Superior temporal gyrus (tissue), 1 donor: ENCODE results near the gene AMIGO3.
"Not testable (repeated sequence)": the region's sequence is repeated elsewhere in the genome, so short reads cannot be mapped to it uniquely, and the experiment has no call there.

Source experiments
- DNase-seq: peaks from one replicate; pipeline ENCODE4 v3.0.0-alpha.2; 2016; ENCODE audit errors: extremely low spot score

Gene AMIGO3, protein sequence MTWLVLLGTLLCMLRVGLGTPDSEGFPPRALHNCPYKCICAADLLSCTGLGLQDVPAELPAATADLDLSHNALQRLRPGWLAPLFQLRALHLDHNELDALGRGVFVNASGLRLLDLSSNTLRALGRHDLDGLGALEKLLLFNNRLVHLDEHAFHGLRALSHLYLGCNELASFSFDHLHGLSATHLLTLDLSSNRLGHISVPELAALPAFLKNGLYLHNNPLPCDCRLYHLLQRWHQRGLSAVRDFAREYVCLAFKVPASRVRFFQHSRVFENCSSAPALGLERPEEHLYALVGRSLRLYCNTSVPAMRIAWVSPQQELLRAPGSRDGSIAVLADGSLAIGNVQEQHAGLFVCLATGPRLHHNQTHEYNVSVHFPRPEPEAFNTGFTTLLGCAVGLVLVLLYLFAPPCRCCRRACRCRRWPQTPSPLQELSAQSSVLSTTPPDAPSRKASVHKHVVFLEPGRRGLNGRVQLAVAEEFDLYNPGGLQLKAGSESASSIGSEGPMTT

DNA sequence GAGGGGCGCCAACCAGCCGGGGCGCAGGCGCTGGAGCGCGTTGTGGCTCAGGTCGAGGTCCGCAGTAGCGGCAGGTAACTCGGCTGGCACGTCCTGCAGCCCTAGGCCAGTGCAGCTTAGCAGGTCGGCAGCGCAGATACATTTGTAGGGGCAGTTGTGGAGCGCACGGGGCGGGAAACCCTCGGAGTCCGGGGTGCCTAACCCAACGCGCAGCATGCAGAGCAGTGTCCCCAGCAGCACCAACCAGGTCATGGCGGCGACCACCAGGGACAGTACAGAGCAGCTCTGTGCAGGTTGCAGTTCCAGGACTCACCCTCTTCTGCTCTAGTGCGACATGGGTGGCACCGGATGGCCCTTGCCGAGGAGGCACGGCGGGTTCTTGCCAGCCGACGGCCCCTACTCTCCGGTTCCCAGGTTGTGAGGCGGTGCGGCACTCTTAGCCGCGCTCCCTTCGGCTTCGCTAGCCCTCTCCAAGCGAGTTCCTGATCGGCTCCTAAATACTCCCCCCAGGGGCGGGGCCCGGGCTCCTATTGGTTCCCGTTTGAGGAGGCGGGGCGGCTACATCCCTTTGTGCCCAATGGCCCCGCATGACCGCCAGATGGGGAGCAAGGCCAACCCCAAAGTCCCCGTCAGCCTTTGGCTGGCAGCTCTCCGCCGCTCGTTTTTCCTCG is at the start of gene AMIGO3:
Gene AMIGO3, minus strand, starts transcription at position 471 of the 671 bp plus-strand sequence. Its CDS starts 219 bp downstream, at position 252.
- peak; percentile 96 for DNase-seq

DNA sequence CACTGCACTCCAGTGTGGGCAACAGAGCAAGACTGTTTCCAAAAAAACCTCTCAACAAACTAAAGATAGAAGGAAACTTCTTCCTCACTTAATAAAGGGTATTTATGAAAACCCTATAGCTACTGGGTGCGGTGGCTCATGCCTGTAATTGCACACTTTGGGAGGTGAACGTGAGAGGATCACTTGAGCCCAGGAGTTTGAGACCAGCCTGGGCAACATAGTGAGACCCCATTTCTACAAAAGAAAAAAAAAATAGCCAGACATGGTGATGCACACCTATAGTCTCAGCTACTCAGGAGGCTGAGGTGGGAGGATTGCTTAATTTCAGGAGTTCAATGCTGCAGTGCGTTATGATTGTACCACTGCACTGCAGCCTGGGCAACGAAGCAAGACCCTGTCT is 44.5 kb upstream of the AMIGO3 start:
- no peak for DNase-seq

DNA sequence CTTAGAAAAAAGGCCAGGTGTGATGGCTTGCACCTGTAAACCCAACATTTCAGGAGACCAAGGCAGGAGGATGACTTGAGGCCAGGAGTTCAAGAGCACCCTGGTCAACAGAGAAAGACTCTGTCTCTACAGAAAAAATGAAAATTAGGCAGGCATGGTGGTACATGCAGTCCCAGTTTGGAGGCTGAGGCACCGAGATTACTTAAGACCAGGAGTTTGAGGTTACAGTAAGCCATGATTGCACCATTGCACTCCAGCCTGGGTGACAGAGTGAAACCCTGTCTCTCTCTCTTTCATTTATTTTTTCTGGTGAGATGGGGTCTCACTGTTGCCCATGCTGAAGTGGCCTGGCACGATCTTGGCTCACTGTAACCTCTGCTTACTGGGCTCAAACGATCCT is 42.2 kb upstream of the AMIGO3 start:
- DNase-seq = no peak

DNA sequence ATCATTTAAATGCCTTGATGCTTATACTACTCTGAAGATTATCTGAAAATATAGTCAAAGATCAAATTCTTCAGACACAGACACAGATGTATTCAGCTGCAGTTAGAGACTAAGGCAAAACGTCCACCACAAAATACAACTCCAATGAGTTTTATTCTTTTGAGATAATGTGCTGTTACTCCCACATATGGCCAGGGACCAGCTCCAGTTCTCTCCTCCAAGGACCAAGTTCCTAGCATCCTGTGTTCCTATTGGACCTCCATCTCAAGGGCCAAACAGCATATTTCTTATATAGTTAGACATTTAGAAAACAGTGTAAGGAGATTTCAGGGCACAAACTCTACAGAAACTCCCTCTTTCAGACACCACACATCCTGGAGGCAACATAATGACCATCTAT is 39.7 kb upstream of the AMIGO3 start:
- no peak for DNase-seq

DNA sequence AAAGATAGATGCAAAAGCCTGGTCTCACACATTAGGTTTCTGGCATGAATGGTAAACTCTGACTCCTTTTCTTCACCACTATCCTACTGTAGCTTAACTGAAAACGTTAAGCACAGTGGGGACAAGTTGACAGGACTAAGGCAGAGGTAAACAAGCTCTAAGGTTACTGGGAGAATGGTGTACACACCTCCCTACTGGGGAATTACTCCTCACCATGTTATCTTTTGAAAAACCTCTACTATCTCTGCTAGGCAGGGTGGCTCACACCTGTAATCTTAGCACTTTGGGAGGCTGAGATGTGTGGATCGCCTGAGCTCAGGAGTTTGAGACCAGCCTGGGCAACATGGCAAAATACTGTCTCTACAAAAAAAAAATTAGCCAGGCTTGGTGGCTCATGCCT is 37.7 kb upstream of the AMIGO3 start:
- no peak for DNase-seq

DNA sequence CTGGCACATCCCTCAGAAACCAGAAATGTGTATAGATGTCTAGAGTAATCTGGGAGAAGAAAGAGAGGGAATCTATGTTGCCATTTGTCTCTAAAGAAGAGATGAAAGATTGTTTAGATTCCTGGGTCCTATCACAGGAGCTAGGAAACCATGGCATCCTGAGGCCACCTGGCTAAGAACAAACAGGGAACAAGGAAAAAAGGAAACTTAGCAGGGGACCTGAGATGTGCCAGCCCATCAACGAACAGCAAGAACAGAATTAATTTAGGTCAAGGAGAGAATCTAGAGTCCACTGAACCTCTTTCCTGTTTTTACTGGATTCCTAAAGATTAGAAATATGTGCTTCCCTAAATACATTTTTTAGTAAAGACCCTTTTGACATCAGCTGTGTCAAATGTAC is 36.6 kb upstream of the AMIGO3 start:
- DNase-seq = no peak

DNA sequence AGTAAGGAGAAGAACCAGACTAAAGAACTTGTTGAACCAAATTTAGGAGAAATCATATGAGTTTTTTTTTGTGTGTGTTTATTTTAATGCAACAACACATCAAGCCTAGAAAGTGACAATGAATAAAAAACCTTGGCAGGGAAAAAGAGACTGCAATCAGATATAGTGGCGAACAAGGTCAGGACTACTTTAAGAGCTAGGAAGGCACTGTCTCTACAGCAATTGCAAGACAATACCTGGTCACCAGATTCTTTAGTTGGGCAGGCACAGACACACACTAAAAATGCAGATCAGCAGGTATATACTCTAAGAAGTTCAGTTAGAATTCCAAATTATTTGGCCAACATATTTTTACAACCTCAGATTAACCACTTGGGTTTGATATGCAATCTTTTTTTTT is 35.1 kb upstream of the AMIGO3 start:
- DNase-seq = no peak

DNA sequence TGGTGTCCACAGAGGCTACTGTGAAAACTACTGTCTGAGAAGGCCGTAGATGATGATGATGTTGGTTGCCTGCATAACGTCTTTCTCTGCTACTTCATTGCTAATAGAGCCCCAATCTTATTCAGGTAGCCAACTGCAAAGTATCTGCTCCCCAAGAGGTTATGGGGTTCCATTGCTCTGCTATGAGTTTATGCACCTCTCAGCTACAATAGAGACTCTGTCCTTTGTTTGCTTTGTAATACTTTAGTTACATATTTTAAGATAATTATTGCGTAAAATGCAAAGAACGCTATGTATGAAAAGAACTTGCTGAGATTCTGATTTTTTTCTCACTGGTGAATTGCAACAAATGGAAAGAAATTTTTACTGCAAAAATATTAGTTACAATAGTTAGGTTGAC is 32.0 kb upstream of the AMIGO3 start:
- no peak for DNase-seq

DNA sequence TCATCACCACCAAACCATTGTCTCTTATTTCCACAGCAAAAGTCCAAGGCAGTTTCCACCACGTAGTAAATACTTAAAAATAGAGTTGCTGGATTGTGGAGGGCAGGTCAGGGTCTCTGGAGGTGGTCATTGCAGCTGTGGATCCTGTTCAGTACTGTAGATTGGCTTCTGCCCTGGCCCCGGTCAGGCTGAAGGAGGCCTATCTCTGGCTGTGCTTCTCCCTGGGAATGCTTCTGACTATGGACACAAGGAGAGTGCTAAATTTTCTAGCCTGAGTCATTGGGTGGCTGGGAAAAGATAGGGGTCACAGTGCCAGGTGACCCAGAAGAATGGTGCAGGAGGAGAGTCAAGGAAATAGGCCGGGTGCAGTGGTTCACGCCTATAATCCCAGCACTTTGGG is 30.6 kb upstream of the AMIGO3 start:
- DNase-seq = no peak

DNA sequence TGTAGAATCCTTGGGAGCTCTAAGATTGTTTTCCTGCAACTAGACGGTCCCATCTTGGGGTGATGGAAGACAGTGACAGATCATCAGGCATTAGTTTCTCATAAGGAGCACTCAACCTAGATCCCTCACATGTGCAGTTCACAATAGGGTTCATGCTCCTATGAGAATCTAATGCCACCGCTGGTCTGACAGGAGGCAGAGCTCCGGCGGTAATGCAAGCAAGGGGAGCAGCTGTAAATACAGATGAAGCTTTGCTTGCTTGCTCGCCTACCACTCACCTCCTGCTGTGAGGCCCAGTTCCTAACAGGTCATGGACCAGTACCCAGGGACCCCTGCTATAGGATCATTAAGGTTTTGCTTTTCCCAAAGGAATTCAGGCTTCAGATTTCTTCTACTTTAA is 29.4 kb upstream of the AMIGO3 start:
- DNase-seq = not testable (repeated sequence)

DNA sequence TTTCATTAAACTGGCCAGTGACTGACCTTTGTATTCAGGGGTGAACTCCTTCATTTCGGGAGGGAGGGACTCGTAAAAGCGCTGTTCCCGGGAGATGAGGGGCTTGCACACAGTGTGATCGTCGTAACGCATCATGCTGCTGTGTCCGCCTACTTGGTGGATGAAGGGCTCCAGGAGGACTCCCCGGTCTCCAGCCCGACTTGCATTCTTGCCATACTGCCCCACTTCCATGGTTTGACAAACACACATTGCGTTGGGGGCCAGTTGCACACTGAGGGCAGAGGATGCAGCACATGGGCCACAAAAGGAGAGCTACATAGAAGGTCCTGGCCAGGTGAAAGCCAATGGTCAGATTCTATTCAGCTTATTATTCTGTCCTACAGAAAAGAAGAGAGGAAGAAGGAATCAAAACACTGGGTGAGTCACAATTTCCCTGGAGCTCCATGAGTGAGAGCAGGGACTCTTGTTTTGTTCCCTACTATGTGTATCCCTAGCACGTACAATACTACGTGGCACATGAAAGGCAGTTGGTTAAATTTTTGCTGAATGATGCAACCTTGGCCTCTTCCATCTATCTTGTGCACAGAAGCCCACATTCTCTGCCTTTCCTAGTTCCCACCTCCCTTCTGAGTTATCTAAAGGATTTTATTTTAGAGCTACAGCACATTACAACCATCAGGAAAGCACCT is 28.5 kb upstream of the AMIGO3 start:
- no peak for DNase-seq

DNA sequence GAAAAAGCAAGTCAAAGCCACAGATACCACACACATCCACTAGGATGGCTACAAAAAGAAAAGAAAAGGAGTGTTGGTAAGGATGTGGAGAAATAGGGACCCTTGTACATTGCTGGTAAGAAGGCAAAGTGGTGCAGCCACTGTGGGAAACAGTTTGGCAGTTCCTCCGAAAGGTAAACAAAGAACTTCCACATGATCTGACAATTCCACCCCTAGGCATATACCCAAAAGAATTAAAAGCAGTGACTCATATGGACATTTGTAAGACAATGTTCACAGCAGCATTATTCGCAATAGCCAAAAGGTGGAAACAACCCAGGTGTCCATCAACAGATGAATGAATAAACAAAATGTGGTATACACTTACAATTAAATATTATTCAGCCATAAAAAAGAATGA is 26.5 kb upstream of the AMIGO3 start:
- DNase-seq = no peak

DNA sequence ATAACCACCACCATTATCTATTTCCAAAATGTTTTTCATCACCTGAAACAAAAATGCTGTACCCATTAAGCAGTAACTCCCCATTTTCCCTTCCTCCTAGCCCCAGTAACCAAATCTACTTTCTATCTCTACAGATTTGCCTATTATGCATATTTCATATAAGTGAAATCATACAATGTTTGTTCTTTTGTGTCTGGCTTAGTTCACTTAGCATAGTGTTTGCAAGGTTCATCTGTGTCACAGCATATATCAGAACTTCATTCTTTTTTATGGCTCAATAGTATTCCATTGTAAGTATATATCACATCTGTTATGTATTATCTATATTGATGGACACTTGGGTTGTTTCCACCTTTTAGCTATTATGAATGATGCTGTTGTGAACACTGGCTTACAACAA is 20.9 kb upstream of the AMIGO3 start:
- no peak for DNase-seq

DNA sequence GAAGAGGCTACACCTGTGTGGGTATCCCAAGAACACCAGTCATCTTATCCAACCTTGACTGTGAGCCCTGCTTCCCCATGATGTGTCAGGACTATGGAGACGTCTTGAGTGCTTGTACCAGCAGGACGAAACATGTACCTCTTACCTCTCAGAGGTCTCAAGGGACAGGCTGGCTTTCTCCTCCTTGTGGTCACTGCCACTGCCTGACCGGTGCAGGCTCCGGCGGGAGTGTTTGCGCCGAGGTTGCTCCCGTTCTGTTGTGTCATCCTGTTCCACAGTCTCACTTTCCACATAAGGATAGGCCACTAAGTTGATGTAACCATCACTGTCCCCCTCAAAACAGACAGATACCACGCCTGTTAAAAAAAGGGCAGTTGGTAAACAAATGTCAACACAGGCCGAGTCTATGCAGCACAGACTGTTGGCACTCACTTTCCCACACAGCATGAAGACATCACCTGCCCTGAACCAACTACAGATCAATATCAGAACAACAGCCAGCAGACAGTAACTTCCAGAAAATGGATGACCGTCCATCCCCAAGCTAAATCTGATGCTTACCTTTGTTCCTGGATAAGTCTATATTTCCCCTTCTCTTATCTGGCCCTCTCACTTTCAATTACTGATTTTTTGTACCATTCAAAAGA is 18.7 kb upstream of the AMIGO3 start:
- no peak for DNase-seq

DNA sequence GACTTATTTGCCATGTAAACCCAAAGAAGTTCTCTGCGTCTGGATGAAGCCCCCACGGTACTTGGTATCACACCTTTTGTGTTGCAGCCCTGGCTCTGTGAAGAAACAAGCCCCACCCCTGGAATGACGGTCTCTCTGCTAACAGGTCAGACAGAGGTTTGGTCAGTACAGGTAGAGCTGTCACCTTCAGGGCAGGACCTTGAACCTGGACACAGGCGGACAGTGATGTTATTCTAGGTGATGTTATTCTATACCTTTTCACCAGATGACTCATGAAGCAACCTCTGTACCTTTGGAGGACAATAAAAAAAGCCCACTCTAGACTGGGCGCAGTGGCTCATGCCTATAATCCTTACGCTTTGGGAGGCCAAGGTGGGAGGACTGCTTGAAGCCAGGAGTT is 15.3 kb upstream of the AMIGO3 start:
- no peak for DNase-seq

DNA sequence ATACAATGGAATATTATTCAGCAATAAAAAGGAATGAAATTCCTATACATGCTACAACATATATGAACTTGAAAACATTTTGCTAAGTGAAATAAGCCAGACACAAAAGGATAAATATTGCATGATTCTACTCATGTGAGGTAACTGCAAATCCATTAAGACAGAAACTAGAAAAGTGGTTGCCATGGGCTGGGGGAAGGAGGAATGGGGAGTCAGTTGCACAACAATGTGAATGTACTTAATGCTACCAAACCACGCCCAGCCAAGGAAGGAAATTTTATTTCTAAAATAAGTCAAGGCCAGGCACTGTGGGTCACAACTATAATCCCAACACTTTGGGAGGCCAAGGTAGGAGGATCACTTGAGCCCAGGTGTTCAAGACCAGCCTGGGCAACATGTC is 14.1 kb upstream of the AMIGO3 start:
- no peak for DNase-seq

DNA sequence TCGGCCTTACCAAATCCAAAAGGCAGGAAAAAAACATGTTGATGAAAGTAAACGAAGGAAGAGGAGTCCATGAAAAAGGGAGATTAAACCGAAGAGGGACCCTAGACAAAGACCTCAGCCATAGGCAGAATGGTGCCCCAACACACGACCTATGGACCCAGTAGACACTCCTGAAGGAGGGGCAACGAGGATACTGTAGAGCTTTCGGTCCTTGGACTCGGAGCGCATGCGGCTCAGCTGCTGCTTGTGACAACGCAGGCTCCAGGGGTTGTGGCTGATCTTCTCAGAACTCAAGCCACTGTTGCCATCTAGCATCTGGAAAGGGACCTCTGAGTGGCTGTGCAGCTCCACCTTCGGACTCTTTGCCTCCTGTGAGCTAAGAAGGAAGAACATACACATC is 13.1 kb upstream of the AMIGO3 start:
- no peak for DNase-seq

DNA sequence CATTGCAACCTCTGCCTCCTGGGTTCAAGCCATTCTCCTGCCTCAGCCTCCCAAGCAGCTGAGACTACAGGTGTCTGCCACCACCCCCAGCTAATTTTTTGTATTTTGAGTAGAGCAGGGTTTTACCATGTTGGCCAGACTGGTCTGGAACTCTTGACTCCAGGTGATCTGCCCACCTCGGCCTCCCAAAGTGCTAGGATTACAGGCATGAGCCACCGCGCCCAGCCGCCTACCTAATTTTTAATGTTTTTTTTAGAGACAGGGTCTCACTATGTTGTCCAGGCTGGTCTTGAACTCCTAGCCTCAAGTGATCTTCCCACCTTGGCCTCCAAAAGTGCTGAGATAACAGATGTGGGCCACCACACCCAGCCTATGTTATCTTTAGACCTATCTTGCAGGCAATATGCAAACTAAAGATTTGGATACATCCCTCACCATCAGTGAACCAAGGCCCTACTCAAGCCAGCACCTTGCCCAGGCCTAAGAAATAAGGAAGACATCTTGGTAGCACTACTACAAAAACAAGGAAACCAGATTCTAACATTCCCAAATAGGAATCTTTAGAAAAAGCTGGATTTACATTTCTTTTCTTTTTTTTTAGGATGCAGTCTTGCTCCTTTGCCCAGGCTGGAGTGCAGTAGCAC is 10.6 kb upstream of the AMIGO3 start:
- DNase-seq = no peak

DNA sequence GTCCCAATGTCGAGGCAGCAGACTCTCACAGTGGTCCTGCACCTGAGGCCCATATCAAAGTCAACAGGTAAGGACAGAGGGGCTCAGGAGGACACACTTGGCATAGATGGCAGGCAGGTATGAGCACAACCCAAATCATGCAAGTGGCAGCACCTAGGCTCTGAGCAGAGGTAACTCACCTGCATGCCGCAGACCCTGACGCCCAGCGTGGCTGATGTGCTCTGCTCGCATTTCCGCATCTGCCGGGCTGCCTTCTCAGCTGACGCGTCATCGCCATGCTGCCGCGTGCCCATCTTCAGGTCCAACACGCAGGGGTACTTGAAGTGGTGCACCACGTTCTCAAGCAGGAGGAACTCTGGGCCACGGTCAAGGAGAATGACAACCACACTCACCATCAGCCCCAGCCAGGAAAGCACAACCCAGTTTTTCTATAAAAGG is 8.5 kb upstream of the AMIGO3 start:
- no peak for DNase-seq

DNA sequence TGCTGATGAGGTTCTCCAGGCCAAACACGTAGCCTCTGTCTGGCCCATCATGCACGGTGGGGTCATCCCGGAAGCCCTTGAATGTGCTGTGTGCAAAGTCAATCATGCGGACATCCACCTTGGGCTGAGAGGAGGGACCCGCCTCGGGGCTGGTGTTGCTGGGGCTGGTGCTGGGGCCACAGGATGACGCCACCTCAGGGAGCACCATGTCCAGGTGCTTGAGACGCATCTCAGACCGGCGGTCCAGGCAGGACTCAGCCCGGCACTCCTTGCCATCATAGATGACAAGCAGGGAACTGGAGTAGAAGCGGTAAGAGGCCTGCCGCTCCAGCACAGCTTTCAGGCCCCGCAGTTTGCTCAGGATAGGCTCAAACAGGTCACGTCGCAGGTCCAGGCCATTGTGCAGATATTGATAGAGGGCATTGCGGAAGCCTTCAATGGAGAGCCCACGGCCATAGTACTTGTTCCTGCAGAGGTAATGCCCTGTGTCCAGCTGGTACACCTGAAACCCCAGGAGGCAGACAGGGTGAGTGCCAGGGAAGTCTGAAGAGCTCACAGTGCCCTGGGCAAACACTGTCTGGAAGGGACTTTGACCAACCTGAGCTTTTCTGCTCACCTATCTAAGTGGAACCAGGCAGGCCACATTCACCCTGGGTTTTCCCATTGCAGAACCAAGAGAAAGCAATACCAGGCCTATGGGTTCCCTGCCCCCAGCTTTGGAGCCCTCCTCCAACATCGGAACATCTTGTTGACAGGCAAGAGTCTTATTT is 7.9 kb upstream of the AMIGO3 start:
- no peak for DNase-seq
